ENCODE data around the gene PPY. TPM values are rescaled to one million over a fixed set of nuclear protein-coding genes. Genes with fewer than 3 reads are reported as not detected.

The PPY gene
- total RNA-seq, 4 donors from 2014 or later, result not detected

DNA sequence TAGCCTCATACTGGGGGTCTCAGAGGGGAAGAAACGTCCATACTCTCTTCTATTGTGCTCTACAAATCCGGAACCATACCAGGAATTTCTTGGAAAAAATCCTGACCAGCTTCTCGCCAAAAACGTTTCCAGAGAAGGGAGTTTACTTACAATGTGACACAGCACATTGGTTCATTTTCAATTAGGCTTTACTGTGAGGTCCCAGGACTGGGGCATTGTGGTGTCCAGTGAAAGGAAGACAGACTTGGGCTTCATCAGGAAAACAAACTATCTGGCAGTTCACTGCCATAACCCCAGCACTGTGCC, 49.7 kb downstream of the PPY start:
- 36 to 43% methylated on average over 4 of the region's 4 CpGs for WGBS, 2 donors
- intact Hi-C loops (cut with DNase I; ENCODE audit: low total_unique reads), result no loop called here
- TF ChIP-seq, protein P1, sequence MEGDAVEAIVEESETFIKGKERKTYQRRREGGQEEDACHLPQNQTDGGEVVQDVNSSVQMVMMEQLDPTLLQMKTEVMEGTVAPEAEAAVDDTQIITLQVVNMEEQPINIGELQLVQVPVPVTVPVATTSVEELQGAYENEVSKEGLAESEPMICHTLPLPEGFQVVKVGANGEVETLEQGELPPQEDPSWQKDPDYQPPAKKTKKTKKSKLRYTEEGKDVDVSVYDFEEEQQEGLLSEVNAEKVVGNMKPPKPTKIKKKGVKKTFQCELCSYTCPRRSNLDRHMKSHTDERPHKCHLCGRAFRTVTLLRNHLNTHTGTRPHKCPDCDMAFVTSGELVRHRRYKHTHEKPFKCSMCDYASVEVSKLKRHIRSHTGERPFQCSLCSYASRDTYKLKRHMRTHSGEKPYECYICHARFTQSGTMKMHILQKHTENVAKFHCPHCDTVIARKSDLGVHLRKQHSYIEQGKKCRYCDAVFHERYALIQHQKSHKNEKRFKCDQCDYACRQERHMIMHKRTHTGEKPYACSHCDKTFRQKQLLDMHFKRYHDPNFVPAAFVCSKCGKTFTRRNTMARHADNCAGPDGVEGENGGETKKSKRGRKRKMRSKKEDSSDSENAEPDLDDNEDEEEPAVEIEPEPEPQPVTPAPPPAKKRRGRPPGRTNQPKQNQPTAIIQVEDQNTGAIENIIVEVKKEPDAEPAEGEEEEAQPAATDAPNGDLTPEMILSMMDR (IDR thresholded peaks at IDR 0.05), result no peak
- no peak overlapping the region for H3K4me3 ChIP-seq (ENCODE audit: low read depth, poor library complexity, severe bottlenecking)
- no peak for DNase-seq (ENCODE audit: low spot score in 2 of 2)

DNA sequence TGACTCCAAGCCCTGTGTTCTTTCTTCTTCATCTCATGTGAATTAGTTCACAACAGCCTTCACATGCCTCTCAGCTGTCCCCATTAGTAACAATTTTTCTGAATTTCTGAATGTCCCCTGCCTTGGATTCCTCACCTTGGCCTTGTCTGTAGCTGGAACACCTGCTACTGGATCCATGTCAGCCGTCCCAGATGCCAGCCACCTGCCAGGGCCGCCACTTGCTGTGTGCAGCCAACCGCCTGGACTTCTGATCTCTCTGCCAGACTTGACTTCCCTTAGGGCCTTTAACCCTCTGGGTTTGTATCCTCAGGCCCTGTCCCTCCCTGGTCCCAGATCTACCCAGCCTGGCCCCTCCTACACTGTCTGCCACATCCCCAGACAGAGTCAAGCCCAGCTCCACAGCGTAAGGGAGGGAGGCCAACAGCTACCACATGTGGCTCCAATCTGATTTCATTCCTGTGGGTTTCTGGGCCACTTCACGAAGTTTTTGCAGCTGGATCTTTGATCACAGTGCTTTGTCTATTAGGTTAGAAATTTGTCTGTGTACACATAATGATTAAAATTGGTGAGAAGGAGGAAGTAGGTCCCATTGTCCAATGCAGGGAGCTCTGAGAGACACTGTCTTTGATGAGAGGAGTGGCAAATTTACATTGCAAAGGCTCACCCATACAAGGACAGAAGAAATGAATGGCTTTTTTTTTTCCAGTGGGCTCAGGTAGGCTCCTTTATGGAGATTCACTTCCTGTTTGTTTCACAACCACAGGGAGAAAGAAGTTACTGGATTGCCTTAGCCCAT, 50.2 kb downstream of the PPY start:
- TF ChIP-seq POLR2A (IDR thresholded peaks at IDR 0.05), result no peak
- TF ChIP-seq, protein P1 (IDR thresholded peaks at IDR 0.05), result no peak
- no peak overlapping the region for H3K4me3 ChIP-seq (ENCODE audit: low read depth, poor library complexity, severe bottlenecking)
- intact Hi-C loops (cut with DNase I; ENCODE audit: low total_unique reads), result no loop called here
- no peak for DNase-seq (ENCODE audit: low spot score in 2 of 2)
- 83 to 85% methylated on average over 5 of the region's 5 CpGs for WGBS, 2 donors

Other genes with a start within 250 kb of the PPY start
- gene SOST, start 183.7 kb downstream of the PPY start, total RNA-seq, result 1 to 10 TPM in 1 of 4 donors, under 1 TPM in 1, not detected in 2; 0.49 to 1.5 TPM
- 10 to 100 TPM; 33.2 to 44.1 (median 37.9) TPM for gene DUSP3, start 163.5 kb downstream of the PPY start, total RNA-seq
- under 1 TPM in 1 of 4 donors, not detected in 3; 0.30 TPM for gene CFAP97D1, start 162.0 kb downstream of the PPY start, total RNA-seq
- 1 to 10 TPM; 1.9 to 8.9 (median 6.3) TPM for gene MPP3, start 109.3 kb downstream of the PPY start, total RNA-seq
- gene CD300LG, start 95.3 kb downstream of the PPY start, total RNA-seq, result 1 to 10 TPM; 6.2 to 9.7 (median 9.0) TPM
- 10 to 100 TPM in 1 of 4 donors, 1 to 10 TPM in 2, under 1 TPM in 1; 0.42 to 10.7 (median 3.7) TPM for gene MPP2, start 34.9 kb downstream of the PPY start, total RNA-seq
- not detected for gene PYY, start 11.5 kb upstream of the PPY start, total RNA-seq
- 1 to 10 TPM; 3.2 to 4.9 (median 3.6) TPM for gene NAGS, start 62.1 kb upstream of the PPY start, total RNA-seq
- gene TMEM101, start 72.5 kb upstream of the PPY start, total RNA-seq, result 10 to 100 TPM; 28.4 to 48.0 (median 41.2) TPM
- gene LSM12, start 124.2 kb upstream of the PPY start, total RNA-seq, result 10 to 100 TPM; 15.0 to 31.7 (median 19.0) TPM
- 10 to 100 TPM; 10.9 to 14.8 (median 12.1) TPM for gene G6PC3, start 128.3 kb upstream of the PPY start, total RNA-seq
- 100 to 1,000 TPM; 179 to 208 (median 190) TPM for gene HDAC5, start 181.2 kb upstream of the PPY start, total RNA-seq
- 1 to 10 TPM in 3 of 4 donors, under 1 TPM in 1; 0.97 to 4.3 (median 1.5) TPM for gene HROB, start 199.5 kb upstream of the PPY start, total RNA-seq
- gene ASB16, start 228.2 kb upstream of the PPY start, total RNA-seq, result 1 to 10 TPM in 1 of 4 donors, not detected in 3; 1.1 TPM
- gene TMUB2, start 244.5 kb upstream of the PPY start, total RNA-seq, result 10 to 100 TPM; 23.4 to 44.5 (median 34.8) TPM

Measured in lower leg skin (tissue), 4 donors.